ENCODE measurements around the gene ZMYM2.
"Not testable (repeated sequence)": the region's sequence is repeated elsewhere in the genome, so short reads cannot be mapped to it uniquely, and the experiment has no call there.

Gene ZMYM2

DNA sequence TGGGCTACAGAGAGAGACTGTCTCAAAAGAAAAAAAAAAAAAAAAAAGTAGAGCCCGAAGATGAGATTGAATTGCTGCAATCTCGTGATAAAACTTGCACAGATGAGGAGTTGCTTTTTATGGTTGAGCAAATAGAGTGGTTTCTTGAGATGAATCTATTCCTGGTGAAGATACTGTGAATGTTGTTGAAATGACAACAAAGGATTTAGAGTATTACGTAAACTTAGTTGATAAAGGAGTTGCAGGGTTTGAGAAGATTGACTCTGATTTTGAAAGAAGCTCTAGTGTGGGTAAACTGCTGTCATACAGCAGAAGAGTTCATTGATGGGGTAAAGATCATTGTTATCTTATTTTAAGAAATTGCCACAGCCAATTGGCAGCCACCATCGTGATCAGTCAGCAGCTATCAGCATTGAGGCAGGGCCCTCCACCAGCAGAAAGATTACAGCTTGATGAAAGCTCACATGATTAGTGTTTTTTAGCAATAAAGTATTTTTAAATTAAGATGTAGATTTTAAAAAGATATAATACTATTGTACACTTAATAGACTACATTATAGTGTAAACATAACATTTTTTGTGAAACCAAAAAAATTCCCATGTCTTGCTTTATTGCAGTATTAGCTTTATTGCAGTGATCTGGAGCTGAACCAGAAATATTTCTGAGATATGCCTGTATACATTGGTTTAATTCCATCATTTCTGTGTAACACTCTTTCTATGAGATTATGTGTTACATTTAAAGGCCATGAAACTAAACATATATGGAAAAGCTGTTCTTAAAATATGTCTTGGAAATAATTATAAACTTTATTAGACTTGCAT is 43.1 kb downstream of the ZMYM2 start:
- FAIRE-seq (no peak), DNase-seq (ENCODE audit: insufficient read length, low spot score) (no peak)
- TF ChIP-seq POLR2A (IDR thresholded peaks at IDR 0.05; ENCODE audit: low read depth, low read length): no peak

DNA sequence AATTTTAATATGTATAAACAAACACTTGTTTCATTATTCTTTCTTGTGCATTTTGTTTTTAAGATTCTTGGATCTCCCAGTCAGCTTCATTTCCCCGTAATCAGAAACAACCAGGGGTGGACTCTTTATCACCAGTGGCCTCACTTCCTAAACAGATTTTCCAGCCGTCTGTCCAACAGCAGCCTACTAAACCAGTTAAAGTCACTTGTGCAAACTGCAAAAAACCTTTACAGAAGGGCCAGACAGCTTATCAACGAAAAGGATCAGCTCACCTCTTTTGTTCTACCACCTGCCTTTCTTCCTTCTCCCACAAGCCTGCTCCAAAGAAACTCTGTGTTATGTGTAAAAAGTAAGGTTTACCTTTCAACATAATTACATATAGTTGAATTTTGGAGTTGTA is 44.3 kb downstream of the ZMYM2 start:
- no peak for FAIRE-seq
- no peak for TF ChIP-seq POLR2A (IDR thresholded peaks at IDR 0.05; ENCODE audit: low read depth, low read length)

DNA sequence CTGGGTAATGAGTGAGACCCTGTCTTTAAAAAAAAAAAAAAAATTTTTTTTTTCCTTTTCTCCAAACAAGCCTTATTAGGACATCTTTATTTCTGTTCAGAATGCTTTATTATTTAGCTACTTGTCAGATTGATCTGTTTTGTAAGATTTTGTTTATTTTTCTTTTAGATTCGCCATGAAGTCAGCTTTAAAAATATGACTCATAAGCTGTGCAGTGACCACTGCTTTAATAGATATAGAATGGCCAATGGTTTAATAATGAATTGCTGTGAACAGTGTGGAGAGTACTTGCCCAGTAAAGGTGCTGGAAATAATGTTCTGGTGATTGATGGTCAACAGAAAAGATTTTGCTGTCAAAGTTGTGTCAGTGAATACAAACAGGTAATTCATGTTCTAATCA is 47.7 kb downstream of the ZMYM2 start:
- no peak for DNase-seq (ENCODE audit: insufficient read length, low spot score)
- no peak for TF ChIP-seq POLR2A (IDR thresholded peaks at IDR 0.05; ENCODE audit: low read depth, low read length)
- FAIRE-seq: no peak

More for the DNA sequence above, 44.3 kb downstream of the ZMYM2 start:
- DNase-seq (ENCODE audit: insufficient read length, low spot score): no peak

- no peak for TF ChIP-seq POLR2A (IDR thresholded peaks at IDR 0.05; ENCODE audit: low read depth, low read length)
- DNase-seq (ENCODE audit: insufficient read length, low spot score): no peak
- no peak for FAIRE-seq
Observed at GRCh38 chr13:20015763-20016162, 57.2 kb downstream of the ZMYM2 start.

- DNase-seq (ENCODE audit: insufficient read length, low spot score) (no peak), FAIRE-seq (no peak)
- TF ChIP-seq POLR2A (IDR thresholded peaks at IDR 0.05; ENCODE audit: low read depth, low read length): no peak
Observed at GRCh38 chr13:20016649-20017364, 58.3 kb downstream of the ZMYM2 start.

DNA sequence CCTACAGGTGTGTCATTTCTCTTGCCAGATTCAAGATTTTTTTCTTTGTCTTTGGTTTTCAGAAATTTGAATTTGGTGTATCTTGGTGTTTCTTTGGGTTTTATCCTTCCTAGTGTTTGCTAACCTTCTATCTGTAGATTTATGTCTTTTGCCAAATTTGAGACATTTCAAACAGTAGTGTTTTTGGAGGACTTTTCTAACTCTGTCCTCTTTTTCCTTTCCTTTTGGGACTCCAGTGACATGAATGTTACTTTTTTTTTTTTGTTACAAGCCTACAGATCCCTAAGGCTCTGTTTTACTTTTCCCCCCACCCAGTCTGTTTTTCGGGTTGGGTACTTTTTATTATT is 58.8 kb downstream of the ZMYM2 start:
- no peak for TF ChIP-seq POLR2A (IDR thresholded peaks at IDR 0.05; ENCODE audit: low read depth, low read length)
- FAIRE-seq (no peak), DNase-seq (ENCODE audit: insufficient read length, low spot score) (no peak)

DNA sequence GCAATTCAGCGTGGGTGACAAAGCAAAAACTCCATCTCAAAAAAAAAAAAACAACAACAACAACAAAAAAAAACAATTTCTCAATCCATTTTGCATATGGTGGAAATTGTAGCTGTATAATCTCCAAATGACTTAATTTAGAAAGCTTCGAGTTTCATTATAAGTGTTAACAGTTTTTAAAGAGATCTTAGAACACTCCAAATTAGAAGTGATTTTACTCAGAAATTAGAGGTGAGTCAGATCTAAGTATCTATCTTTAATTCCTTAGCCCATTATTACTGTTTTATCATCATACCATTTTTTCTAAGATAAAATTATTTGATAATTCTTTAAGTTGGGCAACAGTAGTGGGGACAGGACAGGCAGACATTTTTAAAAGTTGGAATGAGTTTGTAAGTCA is 60.5 kb downstream of the ZMYM2 start:
- no peak for TF ChIP-seq POLR2A (IDR thresholded peaks at IDR 0.05; ENCODE audit: low read depth, low read length)
- DNase-seq (ENCODE audit: insufficient read length, low spot score) (no peak), FAIRE-seq (no peak)

- FAIRE-seq (no peak), DNase-seq (ENCODE audit: insufficient read length, low spot score) (no peak)
- TF ChIP-seq POLR2A (IDR thresholded peaks at IDR 0.05; ENCODE audit: low read depth, low read length): no peak
Observed at GRCh38 chr13:20024702-20025101, 66.2 kb downstream of the ZMYM2 start.

DNA sequence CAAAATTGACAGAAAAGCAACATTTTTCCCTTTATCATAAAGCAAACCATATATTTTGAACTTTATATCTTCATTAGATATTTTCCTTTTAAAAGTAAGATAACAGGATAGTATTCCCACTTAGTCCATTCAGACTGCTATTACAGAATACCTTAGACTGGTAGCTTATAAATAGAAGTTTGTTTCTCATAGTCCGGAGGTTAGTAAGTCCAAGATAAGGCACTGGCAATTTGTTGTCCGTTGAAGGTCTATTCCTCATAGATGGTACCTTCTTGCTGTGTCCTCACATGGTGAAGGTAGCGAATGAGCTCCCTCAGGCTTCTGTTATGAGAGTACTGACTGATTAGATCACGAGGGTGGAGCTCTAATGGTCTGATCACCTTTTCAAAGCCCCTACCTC is 70.4 kb downstream of the ZMYM2 start:
- no peak for DNase-seq (ENCODE audit: insufficient read length, low spot score)
- FAIRE-seq: no peak
- TF ChIP-seq POLR2A (IDR thresholded peaks at IDR 0.05; ENCODE audit: low read depth, low read length): no peak

DNA sequence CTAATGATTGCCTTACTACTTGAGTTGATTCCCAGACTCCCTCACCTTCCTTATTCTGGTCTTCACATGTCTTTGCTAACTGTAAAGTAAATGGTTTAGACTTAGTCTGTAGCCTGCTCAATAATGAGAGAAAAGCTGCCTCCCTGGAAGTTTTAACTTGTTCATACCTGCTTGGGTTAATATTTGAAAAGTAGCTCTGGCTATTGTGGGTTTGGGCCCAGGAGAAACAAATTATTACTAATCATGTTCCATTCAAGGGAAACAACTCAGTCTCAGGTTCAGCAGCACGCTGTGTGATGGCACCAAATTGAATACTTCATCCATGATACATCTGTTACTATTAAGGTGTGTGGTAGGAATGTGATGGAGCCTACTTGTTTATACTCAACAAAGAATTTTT is 75.0 kb downstream of the ZMYM2 start:
- TF ChIP-seq POLR2A (IDR thresholded peaks at IDR 0.05; ENCODE audit: low read depth, low read length): no peak
- no peak for FAIRE-seq
- no peak for DNase-seq (ENCODE audit: insufficient read length, low spot score)

GRCh38 chr13:20035130-20035529 is 76.6 kb downstream of the ZMYM2 start:
- DNase-seq (ENCODE audit: insufficient read length, low spot score): no peak
- no peak for FAIRE-seq
- TF ChIP-seq POLR2A (IDR thresholded peaks at IDR 0.05; ENCODE audit: low read depth, low read length): no peak

DNA sequence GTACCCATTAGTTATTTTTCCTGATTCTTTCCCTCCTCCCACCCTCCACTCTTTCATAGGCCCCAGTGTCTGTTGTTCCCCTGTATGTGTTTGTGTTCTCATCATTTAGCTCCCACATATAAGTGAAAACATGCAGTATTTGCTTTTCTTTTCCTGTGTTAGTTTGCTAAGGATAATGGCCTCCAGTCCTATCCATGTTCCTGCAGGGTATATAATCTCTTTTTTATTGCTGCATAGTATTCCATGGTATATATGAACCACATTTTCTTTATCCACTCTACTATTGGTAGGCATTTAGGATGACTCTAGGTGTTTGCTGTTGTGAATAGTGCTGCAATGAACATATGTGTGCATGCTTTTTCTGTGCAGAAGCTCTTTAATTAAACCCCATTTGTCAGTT is 79.4 kb downstream of the ZMYM2 start:
- DNase-seq (ENCODE audit: insufficient read length, low spot score) (no peak), FAIRE-seq (no peak)
- no peak for TF ChIP-seq POLR2A (IDR thresholded peaks at IDR 0.05; ENCODE audit: low read depth, low read length)

DNA sequence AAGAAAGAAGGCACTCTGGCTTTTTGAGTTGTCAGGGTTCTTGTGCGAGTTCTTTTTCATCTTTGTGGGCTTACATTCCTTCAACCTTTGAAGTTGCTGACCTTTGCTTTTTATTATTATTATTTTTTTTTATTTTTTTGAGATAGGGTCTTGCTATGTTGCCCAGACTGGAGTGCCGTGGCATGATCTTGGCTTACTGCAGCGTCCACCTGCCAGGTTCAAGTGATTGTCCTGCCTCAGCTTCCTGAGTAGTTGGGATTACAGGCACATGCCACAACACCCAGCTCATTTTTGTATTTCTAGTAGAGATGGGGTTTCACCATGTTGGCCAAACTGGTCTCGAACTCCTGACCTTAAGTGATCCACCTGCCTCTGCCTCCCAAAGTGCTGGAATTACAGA is 84.1 kb downstream of the ZMYM2 start:
- not testable (repeated sequence) for FAIRE-seq; DNase-seq (ENCODE audit: insufficient read length, low spot score)

- TF ChIP-seq POLR2A (IDR thresholded peaks at IDR 0.05; ENCODE audit: low read depth, low read length): no peak
- DNase-seq (ENCODE audit: insufficient read length, low spot score): no peak
- no peak for FAIRE-seq
Observed at GRCh38 chr13:20043207-20043925, 84.8 kb downstream of the ZMYM2 start.

Data from H54 (cell line).